GM23338 (cell line): ENCODE measurements around the gene CXCR3. TPM values are rescaled to one million over a fixed set of nuclear protein-coding genes. Genes with fewer than 3 reads are reported as not detected.

Source experiments
- ATAC-seq: fragments of 200-7000 bp; cut with Tn5 transposase; 3 replicates; pipeline ENCODE4 v1.9.1; 2020
- DNase-seq: peaks from one replicate; pipeline ENCODE4 v3.0.0-alpha.2; 2015; ENCODE audit warnings: low spot score
- H2AFZ ChIP-seq: fragments of 200-600 bp; sonication (generic); 2 replicates; pipeline ENCODE4 v1.8.0; 2016; ENCODE audit warnings: antibody characterized with exemption, mild to moderate bottlenecking, moderate library complexity
- H3F3A ChIP-seq: fragments of 200-600 bp; sonication (generic); replicated peaks from 2 replicates; pipeline ENCODE4 v1.8.0; 2017; ENCODE audit warnings: antibody characterized with exemption, mixed run types, low read depth
- H3K27ac ChIP-seq: fragments of 200-600 bp; sonication (generic); 2 replicates; pipeline ENCODE4 v1.6.1; 2016; ENCODE audit warnings: low read depth
- H3K27me3 ChIP-seq: fragments of 200-600 bp; sonication (generic); 2 replicates; pipeline ENCODE4 v1.8.0; 2016; ENCODE audit warnings: mild to moderate bottlenecking, mixed run types, moderate library complexity; ENCODE audit not compliant: insufficient read depth
- H3K36me3 ChIP-seq: fragments of 200-600 bp; sonication (generic); 2 replicates; pipeline ENCODE4 v1.8.0; 2016; ENCODE audit warnings: mild to moderate bottlenecking; ENCODE audit not compliant: insufficient read depth
- H3K4me1 ChIP-seq: fragments of 200-600 bp; sonication (generic); 2 replicates; pipeline ENCODE4 v1.8.0; 2016; ENCODE audit warnings: mild to moderate bottlenecking, moderate library complexity; ENCODE audit not compliant: insufficient read depth
- H3K4me2 ChIP-seq: fragments of 200-600 bp; sonication (generic); 2 replicates; pipeline ENCODE4 v1.7.1; 2017; ENCODE audit warnings: mixed run types
- H3K4me3 ChIP-seq: fragments of 200-600 bp; sonication (generic); 2 replicates; pipeline ENCODE4 v1.6.1; 2016; ENCODE audit warnings: mixed run types
- H3K79me2 ChIP-seq: fragments of 200-600 bp; sonication (generic); replicated peaks from 2 replicates; pipeline ENCODE4 v1.8.0; 2017; ENCODE audit warnings: mild to moderate bottlenecking; ENCODE audit not compliant: insufficient read depth
- H3K9me2 ChIP-seq: fragments of 200-600 bp; sonication (generic); 2 replicates; pipeline ENCODE4 v1.8.0; 2017; ENCODE audit not compliant: insufficient read depth
- H4K20me1 ChIP-seq: fragments of 200-600 bp; sonication (generic); replicated peaks from 2 replicates; pipeline ENCODE4 v1.8.0; 2017; ENCODE audit warnings: mild to moderate bottlenecking; ENCODE audit not compliant: insufficient read depth
- H3K27ac Mint-ChIP-seq: 2 replicates; pipeline ENCODE4 v1.8.0; 2020; ENCODE audit warnings: inconsistent platforms, mild to moderate bottlenecking, moderate library complexity, mixed read lengths
- H3K27me3 Mint-ChIP-seq: 3 replicates; pipeline ENCODE4 v1.8.0; 2022; ENCODE audit warnings: low read depth, mild to moderate bottlenecking, moderate library complexity, mixed read lengths, inconsistent platforms; ENCODE audit not compliant: insufficient read depth, poor library complexity
- H3K36me3 Mint-ChIP-seq: 3 replicates; pipeline ENCODE4 v1.8.0; 2021; ENCODE audit warnings: low read depth, mild to moderate bottlenecking, inconsistent platforms, moderate library complexity, mixed read lengths
- H3K4me1 Mint-ChIP-seq: 3 replicates; pipeline ENCODE4 v1.8.0; 2020; ENCODE audit warnings: mild to moderate bottlenecking, inconsistent platforms, mixed read lengths
- H3K4me3 Mint-ChIP-seq: 3 replicates; pipeline ENCODE4 v1.8.0; 2021; ENCODE audit warnings: moderate library complexity, mild to moderate bottlenecking, inconsistent platforms, mixed read lengths
- H3K9me3 Mint-ChIP-seq: 3 replicates; pipeline ENCODE4 v1.8.0; 2020; ENCODE audit warnings: moderate library complexity, mild to moderate bottlenecking, inconsistent platforms, mixed read lengths
- CREB1 ChIP-seq: fragments of 250-450 bp; sonication (Bioruptor Pico); IDR thresholded peaks from 2 replicates; pipeline ENCODE4 v1.5.0; 2020; ENCODE audit warnings: low read depth, mild to moderate bottlenecking, moderate library complexity
- CTCF ChIP-seq, 2 experiments: fragments of 200-600 bp in 1 of 2; sonication (generic) in 1 of 2; conservative IDR thresholded peaks; 2 replicates each; pipeline versions ENCODE4 v1.5.1 to v1.6.1; 2016 to 2017; ENCODE audit warnings: antibody characterized with exemption in 2 of 2, low read depth in 2 of 2, mild to moderate bottlenecking in 2 of 2, moderate library complexity in 1 of 2
- EZH2phosphoT487 ChIP-seq: fragments of 200-600 bp; sonication (generic); IDR thresholded peaks from one replicate; pipeline ENCODE4 v1.8.1; 2018; ENCODE audit warnings: antibody characterized with exemption; ENCODE audit not compliant: unreplicated experiment
- JUNB ChIP-seq: IDR thresholded peaks from one replicate; pipeline ENCODE4 v1.6.1; 2016; ENCODE audit warnings: antibody characterized with exemption; ENCODE audit not compliant: unreplicated experiment
- NANOG ChIP-seq: IDR thresholded peaks from 2 replicates; pipeline ENCODE4 v1.6.1; 2016; ENCODE audit warnings: antibody characterized with exemption, borderline replicate concordance
- POLR2AphosphoS5 ChIP-seq: IDR thresholded peaks from 2 replicates; pipeline ENCODE4 v1.6.1; 2016; ENCODE audit warnings: antibody characterized with exemption, low read depth
- ZNF114 ChIP-seq: fragments of 250-450 bp; sonication (Bioruptor Pico); IDR thresholded peaks from 2 replicates; pipeline ENCODE4 v1.5.0; 2020; ENCODE audit warnings: mild to moderate bottlenecking, moderate library complexity
- ZNF331 ChIP-seq: fragments of 250-450 bp; sonication (Bioruptor Pico); IDR thresholded peaks from 2 replicates; pipeline ENCODE4 v1.5.0; 2020; ENCODE audit warnings: low read depth, mild to moderate bottlenecking, moderate library complexity
- polyA plus RNA-seq: library from polyadenylated mRNA; unstranded; fragments of >200 nt; fragmentation: Nextera tagmentation; extraction: Ambion mirVana; gene quantifications from 2 replicates; pipeline ENCODE4 v1.2.1, GENCODE V29; 2016
- total RNA-seq: library from RNA; depleted of rRNA; stranded (reverse); fragments of >200 nt; shearing (Covaris generic); gene quantifications from 2 replicates; pipeline ENCODE4 v1.2.3, GENCODE V29; 2014
- TF ChIP-seq, protein P1 (sequence below): IDR thresholded peaks from one replicate; pipeline ENCODE4 v1.6.1; 2018; ENCODE audit warnings: antibody characterized with exemption; ENCODE audit not compliant: unreplicated experiment

The CXCR3 gene
- total and polyA plus RNA-seq, 2 experiments from 2014 or later: not detected

GRCh38 chrX:71661919-71662318 lies 43.6 kb upstream of the CXCR3 start (continued):
- TF ChIP-seq, protein P1, sequence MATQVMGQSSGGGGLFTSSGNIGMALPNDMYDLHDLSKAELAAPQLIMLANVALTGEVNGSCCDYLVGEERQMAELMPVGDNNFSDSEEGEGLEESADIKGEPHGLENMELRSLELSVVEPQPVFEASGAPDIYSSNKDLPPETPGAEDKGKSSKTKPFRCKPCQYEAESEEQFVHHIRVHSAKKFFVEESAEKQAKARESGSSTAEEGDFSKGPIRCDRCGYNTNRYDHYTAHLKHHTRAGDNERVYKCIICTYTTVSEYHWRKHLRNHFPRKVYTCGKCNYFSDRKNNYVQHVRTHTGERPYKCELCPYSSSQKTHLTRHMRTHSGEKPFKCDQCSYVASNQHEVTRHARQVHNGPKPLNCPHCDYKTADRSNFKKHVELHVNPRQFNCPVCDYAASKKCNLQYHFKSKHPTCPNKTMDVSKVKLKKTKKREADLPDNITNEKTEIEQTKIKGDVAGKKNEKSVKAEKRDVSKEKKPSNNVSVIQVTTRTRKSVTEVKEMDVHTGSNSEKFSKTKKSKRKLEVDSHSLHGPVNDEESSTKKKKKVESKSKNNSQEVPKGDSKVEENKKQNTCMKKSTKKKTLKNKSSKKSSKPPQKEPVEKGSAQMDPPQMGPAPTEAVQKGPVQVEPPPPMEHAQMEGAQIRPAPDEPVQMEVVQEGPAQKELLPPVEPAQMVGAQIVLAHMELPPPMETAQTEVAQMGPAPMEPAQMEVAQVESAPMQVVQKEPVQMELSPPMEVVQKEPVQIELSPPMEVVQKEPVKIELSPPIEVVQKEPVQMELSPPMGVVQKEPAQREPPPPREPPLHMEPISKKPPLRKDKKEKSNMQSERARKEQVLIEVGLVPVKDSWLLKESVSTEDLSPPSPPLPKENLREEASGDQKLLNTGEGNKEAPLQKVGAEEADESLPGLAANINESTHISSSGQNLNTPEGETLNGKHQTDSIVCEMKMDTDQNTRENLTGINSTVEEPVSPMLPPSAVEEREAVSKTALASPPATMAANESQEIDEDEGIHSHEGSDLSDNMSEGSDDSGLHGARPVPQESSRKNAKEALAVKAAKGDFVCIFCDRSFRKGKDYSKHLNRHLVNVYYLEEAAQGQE: no peak
- no peak for TF ChIP-seq EZH2phosphoT487

DNA sequence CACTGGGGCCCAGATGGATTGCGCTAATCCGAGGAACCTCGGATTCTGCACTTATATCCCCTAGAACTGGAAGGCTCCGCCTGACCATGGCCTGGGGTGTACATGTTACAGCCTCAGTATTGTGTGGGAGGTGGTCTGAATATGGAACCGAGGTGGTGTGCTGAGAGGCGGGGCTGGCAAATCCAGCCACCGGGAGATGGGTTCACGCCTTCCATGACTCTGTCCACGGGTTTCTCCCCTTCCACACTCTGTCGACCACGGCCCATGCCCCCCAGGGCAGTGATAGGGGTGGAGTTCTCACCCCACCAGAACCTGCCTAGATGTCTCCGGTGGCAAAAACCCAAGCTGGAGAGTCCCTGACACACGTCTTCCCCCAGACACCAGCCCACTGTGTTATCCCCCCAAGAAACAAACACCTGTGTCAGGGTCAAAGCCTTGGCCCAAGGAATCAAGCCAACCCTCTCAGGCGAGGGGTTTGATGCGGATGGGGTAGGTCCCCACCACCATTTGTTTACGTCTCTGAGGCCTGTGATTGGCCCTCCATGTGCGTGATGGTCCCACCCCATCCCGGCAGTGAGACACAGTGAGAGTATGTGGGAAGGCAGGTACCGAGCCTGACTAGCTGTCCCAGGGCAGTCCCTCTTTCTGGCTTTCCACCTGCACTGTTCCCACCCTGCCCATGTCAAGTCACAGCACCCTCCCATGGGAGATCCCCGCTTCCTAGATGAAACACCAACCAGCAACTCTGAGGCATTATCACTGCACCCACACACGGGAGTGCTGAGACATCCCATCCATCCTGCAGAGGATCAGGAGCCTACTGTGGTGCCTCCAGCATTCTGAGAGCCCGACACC lies 42.5 kb upstream of the CXCR3 start:
- no peak for TF ChIP-seq EZH2phosphoT487
- no peak for TF ChIP-seq JUNB
- TF ChIP-seq POLR2AphosphoS5: no peak
- no peak for TF ChIP-seq NANOG
- TF ChIP-seq, protein P1: no peak
- no peak for TF ChIP-seq ZNF114 (CRISPR knock-in tag)
- TF ChIP-seq ZNF331: no peak
- TF ChIP-seq CREB1 (CRISPR knock-in tag): no peak
- no peak for TF ChIP-seq CTCF (conservative IDR thresholded peaks at IDR 0.05; ENCODE audit: low read depth in 2 of 2)

More for the DNA sequence above, 42.5 kb upstream of the CXCR3 start:
- no peaks in the 10 kb centered on the region for H3K27me3 ChIP-seq
- no peak overlapping the region for H3K27ac Mint-ChIP-seq
- ATAC-seq (no peak), DNase-seq (no peak)
- no peaks in the 10 kb centered on the region for H3K4me1 Mint-ChIP-seq
- H3K4me1 ChIP-seq: no peaks in the 10 kb centered on the region
- H3K4me2 ChIP-seq: no peak overlapping the region
- H3F3A ChIP-seq: no peaks in the 10 kb centered on the region
- H3K4me3 ChIP-seq: no peak overlapping the region
- H3K27ac ChIP-seq: no peak overlapping the region
- H3K9me2 ChIP-seq: no peaks in the 10 kb centered on the region
- no peaks in the 10 kb centered on the region for H3K27me3 Mint-ChIP-seq
- H3K36me3 Mint-ChIP-seq: no peaks in the 10 kb centered on the region; the same call in 2 of the 3 replicates
- H3K36me3 ChIP-seq: no peaks in the 10 kb centered on the region
- H3K79me2 ChIP-seq: no peaks in the 10 kb centered on the region
- H3K9me3 Mint-ChIP-seq: no peaks in the 10 kb centered on the region
- H4K20me1 ChIP-seq: no peaks in the 10 kb centered on the region
- no peak overlapping the region for H3K4me3 Mint-ChIP-seq
- H2AFZ ChIP-seq: no peak overlapping the region
